Right lung (tissue), 5 donors: ENCODE data around the gene B3GNT3. TPM values are rescaled to one million over a fixed set of nuclear protein-coding genes. Genes with fewer than 3 reads are reported as not detected.

Experiments used
- DNase-seq, 2 donors: peaks; one replicate each; pipeline ENCODE4 v3.0.0-alpha.2; 2013
- polyA plus RNA-seq, 5 donors: library from polyadenylated mRNA; unstranded; fragments of 120-200 nt; gene quantifications; one replicate each; pipeline versions ENCODE4 v1.2.1 to v1.2.3, GENCODE V29; 2013; ENCODE audit warnings: inconsistent platforms in 1 of 5, low replicate concordance in 1 of 5; ENCODE audit not compliant: insufficient read length in 5 of 5, insufficient read depth in 1 of 5

Gene B3GNT3
- polyA plus RNA-seq, 5 donors, result 0.10 to 0.12 TPM; not detected in 3

DNA sequence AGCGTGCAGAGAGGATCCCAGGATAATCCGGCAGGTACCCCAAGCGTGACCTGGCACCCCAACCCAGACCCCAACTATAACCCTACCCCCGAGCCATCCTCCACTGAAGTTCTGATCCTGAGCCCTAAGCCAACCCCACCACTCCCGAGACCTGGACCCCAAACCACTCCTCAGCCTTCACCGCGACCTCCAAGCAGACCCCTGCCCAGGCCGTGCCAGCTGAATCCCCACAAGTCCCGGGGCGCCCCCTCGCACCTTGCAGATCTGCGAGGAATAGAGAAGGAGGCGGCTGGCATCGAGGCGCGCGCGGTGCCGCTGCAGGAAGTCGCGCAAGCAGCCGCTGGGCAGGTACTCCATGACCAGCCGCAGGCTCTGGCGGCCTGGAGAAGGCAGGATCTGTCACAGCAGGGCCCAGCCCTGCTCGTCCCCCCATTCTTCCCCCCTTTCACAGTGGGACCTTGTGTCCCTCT lies 36.5 kb downstream of the B3GNT3 start:
- no peak for DNase-seq

DNA sequence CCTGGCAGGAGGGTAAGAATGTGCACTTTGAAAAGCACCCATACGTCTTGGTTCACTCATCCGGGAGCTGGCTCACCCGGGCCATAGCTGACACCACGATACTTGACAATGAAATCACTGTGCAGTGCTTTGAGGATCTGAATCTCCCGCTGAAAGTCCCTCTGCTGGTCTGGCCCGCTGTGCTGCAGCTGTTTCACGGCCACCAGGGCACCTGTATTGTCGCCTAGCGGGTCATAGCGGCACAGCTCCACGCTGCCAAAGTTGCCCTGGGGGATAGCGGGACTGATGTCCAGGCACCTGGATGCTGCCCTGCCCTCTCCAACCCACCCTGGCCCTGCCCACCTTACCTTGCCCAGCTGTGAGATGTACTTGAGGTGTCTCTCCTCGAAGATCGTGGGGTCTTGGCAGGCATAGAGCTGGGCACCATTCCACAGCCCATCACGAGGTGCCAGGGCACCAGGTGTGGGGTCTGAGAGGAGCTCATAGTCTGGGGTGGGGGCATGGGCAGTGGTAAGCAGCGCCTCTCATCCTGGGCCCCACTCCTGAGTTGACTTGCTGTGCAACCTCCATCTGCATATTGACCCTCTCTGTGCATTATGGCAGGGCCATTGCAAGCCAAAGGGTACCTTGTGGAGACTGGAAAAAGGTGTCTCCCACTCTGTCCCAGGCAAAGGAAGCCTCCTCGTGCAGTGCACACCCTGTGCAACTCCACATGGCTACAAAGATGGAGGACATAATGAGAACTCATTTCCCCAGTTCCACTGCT lies 37.7 kb downstream of the B3GNT3 start:
- DNase-seq, result no peak

DNA sequence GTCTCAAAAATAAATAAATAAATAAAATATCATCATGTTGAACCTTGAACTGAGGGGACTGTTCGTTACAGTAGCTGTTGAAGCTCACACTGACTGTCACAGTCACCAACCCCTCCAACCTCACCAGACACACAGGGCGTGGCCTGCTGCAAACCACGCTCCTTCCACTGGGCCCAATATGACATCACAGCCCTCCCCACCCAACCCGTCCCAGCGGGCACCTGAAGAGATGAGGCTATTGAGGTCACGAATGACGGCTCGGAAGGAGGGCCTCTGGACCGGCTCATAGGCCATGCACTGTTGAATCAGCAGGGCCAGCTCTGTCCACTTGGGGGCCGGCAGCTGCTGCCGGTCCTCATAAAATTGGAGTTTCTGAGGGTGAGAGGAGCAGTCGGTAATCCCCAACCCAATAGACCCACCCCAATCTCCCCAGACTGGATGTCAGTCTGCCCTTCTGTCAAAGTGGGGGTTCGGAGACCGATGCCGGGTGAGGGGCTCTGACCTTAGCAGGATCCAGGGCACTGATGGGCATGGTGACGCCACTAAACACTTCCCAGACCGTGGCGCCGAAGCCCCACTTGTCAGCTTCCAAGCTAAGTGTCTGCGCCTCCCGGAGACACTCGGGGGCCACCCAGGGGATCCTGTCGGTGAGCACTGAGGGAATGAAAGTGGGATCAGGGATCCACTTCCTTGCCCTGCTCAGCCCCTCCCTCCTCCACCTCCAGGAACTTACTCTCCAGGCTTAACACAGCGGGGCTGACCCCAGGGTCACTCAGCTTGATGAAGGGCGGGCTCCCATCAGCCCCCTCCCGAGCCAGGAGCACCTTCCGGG lies 39.6 kb downstream of the B3GNT3 start:
- DNase-seq, result no peak

GRCh38 chr19:17835182-17836006 lies 40.5 kb downstream of the B3GNT3 start:
- DNase-seq, result no peak

DNA sequence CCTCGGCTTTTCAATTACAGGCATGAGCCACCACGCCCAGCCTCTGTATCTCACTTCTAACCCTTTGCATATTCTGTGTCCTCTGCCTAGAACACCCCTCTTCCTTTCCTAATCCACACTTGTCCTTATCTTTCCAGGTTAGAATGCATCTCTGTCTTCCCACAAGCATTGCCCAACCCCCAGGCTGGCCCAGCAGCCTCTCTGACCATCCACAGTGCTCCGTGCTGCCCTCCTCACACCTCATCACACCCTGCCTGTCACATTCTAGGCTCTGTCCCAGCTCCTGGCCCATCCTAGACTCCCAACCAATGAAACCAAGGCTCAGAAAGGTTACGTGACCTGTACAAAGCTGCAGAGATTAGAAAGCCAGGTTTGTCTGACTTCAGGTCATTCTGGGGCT lies 41.6 kb downstream of the B3GNT3 start:
- no peak for DNase-seq

- no peak for DNase-seq
These were observed 43.0 kb downstream of the B3GNT3 start for GRCh38 chr19:17837972-17838371.

GRCh38 chr19:17840019-17840418 lies 45.1 kb downstream of the B3GNT3 start:
- DNase-seq, result no peak

DNA sequence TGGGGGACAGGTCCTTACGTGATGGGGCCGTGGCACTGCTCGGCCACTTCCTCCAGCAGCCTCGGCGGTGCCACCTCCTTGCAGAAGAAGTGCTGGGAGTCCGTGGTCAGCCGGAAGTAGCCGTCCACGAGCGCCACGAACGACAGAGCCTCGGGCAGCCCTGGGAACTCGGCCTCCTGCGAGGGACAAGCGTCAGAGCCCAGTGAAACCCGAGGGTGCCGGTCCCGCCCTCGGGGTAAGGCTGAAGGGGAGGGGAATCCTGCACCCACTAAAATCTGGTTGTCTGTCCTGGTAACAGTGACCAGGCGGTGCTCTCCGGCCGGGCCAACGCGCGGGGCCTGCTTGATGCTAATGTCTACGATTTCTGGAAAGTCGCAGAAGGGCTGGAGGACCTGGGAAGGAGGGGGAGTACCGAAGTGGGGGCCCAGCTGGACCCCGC lies 46.5 kb downstream of the B3GNT3 start:
- DNase-seq, result no peak

DNA sequence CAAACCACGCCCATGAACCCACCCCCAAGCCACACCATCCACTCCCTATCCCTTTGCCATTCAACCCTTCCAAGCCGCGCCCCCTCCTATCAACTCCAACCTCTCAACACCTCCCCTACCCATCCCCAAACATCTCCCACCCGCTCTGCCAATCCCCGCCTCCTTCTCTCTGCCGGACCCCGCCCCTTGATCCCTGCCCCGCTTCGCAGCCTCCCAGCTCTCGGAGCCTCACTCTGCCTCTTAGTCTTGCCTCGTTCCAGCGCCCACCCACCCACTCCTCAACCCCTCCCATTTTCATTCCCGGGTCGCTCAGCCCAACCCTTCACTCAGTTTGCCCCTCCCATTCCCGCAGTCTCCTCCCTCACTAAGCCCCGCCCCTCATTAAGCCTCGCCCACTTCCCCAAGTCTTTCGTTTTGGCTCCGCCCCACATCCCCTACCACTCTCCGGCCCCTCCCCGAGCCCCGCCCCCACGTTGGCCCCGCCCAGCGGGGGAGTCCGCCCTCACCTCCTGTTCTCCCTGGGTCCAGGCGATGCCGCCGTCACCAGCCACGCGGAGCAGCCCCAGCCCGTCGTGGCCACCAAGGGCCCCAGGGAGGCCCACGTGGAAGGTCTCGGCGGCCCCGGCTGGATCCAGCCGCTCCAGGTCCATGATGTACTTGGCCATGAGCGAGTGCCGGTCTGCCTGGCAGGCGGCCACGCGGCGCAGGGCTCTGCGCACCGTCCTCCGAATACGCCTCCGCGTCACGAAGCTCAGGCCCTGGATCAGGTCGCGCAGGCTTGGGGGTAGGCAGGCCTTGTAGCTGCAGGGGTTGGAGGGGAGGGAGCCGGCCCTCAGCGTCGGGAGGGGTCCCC lies 47.1 kb downstream of the B3GNT3 start:
- DNase-seq, result peak in 1 of 2 donors; percentile 42

- DNase-seq, result no peak
These were observed 47.8 kb downstream of the B3GNT3 start for GRCh38 chr19:17842663-17843291.

DNA sequence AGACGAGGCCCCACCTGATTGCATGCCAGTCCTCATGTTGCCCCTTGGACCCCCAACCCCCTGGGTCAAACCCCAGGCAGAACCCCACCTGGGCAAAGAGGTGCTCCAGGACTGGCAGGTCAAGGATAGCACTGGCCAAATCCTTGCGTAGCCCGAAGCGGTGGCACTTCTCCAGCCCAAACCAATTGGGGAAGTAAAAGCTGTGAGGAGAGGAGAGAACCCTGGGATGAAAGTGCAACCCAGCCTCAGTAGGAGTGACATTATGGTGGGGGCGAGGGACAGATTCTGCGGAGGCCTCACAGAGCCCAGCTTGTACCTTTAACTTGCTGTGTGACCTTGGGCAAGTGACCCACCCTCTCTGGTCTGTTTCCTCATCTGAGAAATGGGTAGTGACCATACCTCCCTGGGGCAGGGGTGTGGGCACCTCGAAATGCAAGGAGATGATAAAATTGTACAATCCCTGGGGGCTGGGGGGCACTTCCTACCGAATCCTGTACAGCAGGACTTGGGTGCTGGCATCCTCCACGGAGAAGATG lies 48.4 kb downstream of the B3GNT3 start:
- DNase-seq, result no peak

DNA sequence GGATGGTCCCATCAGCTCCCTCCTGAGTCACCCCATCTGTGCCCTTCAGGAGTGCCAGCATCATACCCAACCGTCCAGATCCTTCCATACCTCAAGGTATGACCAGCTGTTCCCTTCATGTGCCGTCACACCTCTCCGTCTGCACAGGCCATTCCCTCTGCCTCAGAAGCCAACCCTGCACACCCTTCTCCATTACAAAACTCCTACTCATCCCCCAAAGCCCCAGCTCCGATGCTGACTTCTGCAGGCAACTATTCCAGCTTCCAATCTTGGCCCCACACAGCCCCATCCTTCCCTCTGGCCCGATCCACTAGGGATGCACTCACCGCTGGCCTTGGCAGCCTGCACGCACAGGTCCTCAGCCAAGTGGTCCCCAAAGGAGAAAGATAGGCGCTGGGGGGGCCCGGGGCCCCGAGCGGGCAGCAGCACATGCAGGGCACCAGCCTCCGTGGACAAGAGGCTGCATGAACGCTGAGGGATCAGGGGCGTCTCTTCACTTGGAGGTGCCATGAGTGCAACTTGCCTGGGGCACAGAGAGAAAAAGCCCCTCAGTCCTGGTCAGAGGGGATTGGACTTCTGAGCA lies 49.1 kb downstream of the B3GNT3 start:
- DNase-seq, result no peak

- DNase-seq, result no peak
These were observed 51.2 kb downstream of the B3GNT3 start for GRCh38 chr19:17846146-17846545.

DNA sequence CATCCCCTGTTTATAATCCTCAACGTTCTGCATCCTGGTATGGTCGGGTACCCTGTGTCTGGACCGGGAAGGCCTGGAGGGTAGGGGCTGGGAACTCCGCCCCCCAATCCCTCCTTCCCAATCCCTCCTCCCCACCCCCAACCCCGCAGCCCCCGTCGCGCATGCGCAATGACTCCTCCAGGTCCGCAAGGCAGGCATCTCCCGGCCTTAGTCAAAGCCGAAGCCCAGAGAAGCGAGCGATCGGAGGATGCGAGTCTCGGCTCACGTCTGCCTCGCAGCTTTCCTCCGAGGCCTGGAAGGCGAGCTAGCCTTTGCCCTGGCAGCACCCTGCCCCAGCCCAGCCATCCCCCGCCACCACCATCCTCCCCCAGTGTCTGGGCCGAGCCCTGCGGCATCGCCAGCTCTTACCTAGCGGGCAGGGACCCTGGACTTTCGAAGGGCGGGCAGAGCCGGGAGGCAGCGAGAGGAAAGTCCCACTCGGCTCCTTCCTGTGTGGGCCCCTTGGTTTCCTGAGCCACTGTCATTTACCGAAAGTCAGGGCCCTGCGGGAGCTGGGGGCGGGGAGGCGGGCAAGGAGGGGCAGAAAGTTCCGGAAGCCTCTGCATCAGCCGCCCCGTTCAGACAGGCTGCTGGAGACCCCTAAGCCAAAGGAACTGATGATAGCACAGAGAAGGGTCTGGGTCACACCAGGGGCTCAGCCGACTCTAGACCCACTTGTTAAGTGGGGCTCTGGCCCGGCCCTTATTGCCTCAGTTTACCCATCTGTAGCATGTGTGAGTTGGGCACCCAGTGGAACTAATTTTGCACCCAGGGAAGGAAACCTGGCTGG lies 52.8 kb downstream of the B3GNT3 start, which contains the start of gene JAK3:
Gene JAK3 (minus strand): TSS at position 445 of the 829 bp plus-strand sequence. CDS start 3,565 bp downstream, outside the sequence.
- DNase-seq, result peak; percentile 55

DNA sequence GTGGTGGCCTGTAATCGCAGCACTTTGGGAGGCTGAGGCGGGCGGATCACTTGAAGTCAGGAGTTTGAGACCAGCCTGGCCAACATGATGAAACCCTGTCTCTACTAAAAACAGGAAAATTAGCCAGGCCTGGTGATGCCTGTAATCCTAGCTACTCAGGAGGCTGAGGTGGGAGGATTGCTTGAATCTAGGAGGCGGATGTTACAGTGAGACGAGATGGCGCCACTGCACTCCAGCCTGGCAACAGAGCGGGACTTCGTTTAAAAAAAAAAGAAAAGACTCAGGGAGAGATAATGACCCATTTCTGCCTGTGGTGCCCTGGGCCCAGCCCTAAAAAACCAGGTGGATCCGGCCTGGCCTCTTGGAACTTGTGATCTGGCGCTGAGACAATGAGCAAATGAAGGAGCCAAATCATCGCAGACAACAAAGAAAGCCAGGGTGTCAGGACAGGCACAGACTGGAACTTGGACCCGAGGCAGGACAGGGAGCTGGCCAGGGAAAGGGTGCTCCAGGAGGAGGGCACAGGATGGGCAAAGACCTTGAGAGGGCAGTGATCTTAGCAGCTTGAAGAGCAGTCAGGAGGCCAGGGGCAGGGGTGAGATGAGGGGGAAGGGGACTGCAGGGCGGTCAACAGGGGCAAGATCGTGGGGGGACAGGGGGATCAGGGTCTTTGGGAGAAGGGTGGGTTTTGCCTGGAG lies 53.8 kb downstream of the B3GNT3 start:
- no peak for DNase-seq

- no peak for DNase-seq
These were observed 59.1 kb downstream of the B3GNT3 start for GRCh38 chr19:17854061-17854460.

DNA sequence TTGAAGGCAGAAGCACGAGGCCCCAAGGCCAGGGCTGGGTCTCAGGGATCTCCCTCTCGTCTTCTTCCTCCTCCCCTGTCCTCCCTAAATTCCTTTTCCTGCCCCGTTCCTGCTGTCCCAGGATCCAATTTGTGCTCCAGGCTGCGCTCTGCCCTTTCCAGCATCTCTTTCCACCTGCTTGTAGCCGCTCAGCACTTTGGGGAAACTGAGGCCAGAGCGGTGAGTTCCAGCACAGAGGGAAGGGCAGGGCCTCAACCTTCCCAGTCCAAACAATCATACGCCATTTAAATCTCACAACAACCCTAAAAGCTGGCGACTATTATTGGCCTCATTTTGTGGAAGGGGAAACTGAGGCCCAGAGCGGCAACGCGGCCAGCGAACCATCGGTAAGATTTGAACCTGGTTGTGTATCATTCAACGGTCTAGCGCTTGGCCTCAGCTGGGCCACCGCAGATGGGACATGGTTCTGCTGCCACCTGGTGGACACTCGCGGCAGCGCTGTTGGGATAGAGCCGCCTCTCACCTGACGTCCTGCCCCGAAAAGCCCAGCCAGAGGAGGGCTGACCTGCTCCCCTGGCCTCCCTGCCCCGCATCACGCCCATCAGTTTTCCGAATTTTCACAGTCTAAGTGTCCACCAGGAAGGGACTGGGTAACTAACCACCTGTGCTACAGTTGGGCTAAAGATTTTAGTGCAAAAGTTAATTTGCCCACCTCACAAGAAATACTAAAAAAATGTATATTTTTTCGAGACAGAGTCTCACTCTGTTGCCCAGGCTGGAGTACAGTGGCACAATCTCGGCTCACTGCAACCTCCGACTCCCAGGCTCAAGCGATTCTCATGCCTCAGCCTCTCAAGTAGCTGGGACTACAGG lies 60.6 kb downstream of the B3GNT3 start:
- peak; percentile 37 to 65 for DNase-seq
